Measurements from ENCODE around the gene IQCF5.
"Not testable (repeated sequence)": the region's sequence is repeated elsewhere in the genome, so short reads cannot be mapped to it uniquely, and the experiment has no call there.

Gene IQCF5

DNA sequence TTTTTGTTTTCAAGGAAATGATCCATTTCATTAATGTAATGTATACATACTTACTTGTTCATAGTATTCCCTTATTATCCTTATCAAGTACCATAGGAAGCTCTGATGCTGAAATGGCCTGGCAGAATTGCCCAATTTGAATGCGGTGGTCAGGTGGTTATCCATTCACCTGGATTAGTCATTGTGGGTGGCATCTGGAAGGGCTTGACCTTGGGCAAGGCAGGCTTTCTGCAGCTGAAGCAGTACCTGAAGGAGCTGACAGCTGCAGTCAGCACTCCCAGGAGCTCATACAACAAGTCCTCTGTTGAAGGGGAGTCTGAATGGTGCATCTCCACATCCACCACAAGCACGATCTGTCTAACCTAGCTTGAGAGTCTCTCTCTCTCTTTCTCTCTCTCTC is 12.2 kb upstream of the IQCF5 start:
- H3K4me3 Mint-ChIP-seq = no peak overlapping the region
- H3K27me3 Mint-ChIP-seq (ENCODE audit: low read depth) = peaks cover 16% of the 10 kb centered on the region
- no peak for DNase-seq (ENCODE audit: low spot score)
- H3K27ac Mint-ChIP-seq = no peak overlapping the region
- peaks cover 14% of the 10 kb centered on the region for H3K4me1 Mint-ChIP-seq (ENCODE audit: low read depth)
- no peaks in the 10 kb centered on the region for H3K9me3 Mint-ChIP-seq
- no peaks in the 10 kb centered on the region for H3K36me3 Mint-ChIP-seq (ENCODE audit: low read depth)

DNA sequence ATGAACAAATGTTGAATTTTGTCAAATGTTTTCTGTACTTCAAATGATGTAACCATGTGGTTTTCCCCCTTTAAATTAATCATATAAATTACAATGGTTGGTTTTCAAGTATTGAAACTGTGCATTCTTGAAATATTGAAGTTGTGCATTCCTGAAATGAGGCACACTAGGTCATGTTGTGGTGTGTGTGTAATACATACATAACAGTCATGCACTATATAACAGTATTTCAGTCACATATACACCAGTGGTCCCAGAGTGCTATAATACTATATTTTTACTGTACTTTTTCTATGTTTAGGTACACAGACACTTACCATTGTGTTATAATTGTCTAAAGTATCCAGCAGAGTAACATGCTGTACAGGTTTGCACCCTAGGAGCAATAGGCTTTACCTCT is 11.0 kb upstream of the IQCF5 start:
- Mint-ChIP-seq H3K27ac (no peak overlapping the region), H3K4me3 (no peak overlapping the region), H3K4me1 (ENCODE audit: low read depth) (peaks cover 6% of the 10 kb centered on the region), H3K27me3 (ENCODE audit: low read depth) (peaks cover 19% of the 10 kb centered on the region), H3K36me3 (ENCODE audit: low read depth) (no peaks in the 10 kb centered on the region), H3K9me3 (no peaks in the 10 kb centered on the region)
- DNase-seq (ENCODE audit: low spot score) = no peak

DNA sequence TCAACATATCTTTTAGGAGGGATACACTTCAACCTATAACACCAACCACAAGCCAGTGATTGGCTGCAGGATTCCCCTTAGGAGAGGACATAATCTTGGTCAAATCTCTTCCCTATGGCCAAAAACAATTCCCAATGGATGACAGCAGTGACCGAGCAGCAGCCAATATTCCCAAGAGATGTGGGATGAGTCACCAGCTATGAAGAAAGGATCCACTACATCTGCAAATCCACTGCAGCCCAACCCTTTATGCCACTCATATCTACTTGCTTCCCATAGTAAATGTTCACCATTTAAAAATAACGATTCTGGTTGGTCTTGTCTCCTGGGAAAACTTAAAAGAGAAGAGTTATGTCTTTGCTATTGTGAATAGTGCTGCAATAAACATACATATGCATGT is 4.5 kb upstream of the IQCF5 start:
- no peak overlapping the region for H3K27ac Mint-ChIP-seq
- no peaks in the 10 kb centered on the region for H3K4me1 Mint-ChIP-seq (ENCODE audit: low read depth)
- DNase-seq (ENCODE audit: low spot score) = no peak
- H3K27me3 Mint-ChIP-seq (ENCODE audit: low read depth) = peaks cover 14% of the 10 kb centered on the region
- no peak overlapping the region for H3K4me3 Mint-ChIP-seq
- no peaks in the 10 kb centered on the region for H3K36me3 Mint-ChIP-seq (ENCODE audit: low read depth)
- no peaks in the 10 kb centered on the region for H3K9me3 Mint-ChIP-seq

DNA sequence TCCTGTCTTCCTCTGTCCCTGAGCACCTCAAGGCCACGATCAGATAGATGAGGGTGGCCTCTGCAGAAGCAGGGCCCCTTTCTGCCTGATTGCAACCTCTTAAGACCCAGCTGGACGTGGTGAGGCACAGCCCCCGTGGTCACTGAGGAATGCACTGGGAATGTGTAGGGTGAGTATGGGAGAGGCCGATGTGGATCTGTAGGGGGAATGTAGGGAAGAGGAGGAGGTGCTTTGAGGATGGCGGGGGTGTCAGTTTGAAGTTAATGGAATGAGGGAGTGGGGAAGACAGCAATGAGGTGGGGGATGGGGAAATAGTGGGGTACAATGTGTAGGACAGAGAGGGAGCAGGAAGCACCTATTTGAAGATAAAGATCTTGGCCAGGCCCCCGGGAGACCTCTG is 785 bp upstream of the IQCF5 start:
- Mint-ChIP-seq H3K9me3 (no peaks in the 10 kb centered on the region), H3K27ac (no peak overlapping the region), H3K36me3 (ENCODE audit: low read depth) (no peaks in the 10 kb centered on the region), H3K27me3 (ENCODE audit: low read depth) (peaks cover 6% of the 10 kb centered on the region), H3K4me1 (ENCODE audit: low read depth) (peaks cover 1% of the 10 kb centered on the region), H3K4me3 (no peak overlapping the region)
- DNase-seq (ENCODE audit: low spot score) = no peak

DNA sequence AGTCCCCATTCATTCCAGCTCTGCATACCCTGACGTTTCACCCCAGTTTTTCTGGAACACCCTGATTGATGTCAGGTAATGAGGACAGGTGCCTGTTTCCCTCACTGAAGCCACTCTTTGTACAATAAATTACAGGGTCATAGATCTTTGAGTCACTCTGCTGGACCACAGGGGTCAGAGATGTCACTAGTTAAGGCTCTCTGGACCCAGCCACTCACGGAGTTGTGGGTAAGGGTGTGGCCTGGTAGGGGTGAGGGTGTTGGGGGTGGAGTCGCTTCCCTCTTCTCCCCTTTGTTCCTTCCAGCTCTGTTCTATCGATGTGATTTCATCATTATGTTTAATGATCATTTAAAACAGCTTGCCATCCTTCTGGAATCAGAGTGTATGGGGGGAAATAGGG is 512 bp downstream of the IQCF5 start:
- Mint-ChIP-seq H3K4me3 (no peak overlapping the region), H3K9me3 (no peaks in the 10 kb centered on the region), H3K4me1 (ENCODE audit: low read depth) (peaks cover 1% of the 10 kb centered on the region), H3K27me3 (ENCODE audit: low read depth) (peaks cover 7% of the 10 kb centered on the region), H3K36me3 (ENCODE audit: low read depth) (no peaks in the 10 kb centered on the region), H3K27ac (no peak overlapping the region)
- DNase-seq (ENCODE audit: low spot score) = no peak

DNA sequence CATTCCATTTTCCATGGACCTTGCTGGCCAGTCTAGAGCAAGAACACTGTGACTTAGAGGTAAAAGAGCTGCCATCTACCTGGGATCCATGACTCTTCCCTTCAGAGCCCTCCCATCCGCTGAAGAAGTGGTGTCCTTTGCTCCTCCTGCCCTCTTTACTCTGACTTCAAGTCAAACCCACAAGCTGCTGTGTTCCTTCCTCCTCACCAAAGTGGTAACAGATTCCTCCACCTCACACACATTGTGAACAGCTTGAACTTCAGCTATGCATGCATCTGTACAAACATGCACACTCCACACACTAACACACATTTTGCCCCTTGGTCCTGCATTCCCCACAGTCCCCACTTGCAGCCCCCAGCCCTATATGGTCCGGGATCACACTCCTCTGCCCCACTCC is 990 bp downstream of the IQCF5 start:
- DNase-seq (ENCODE audit: low spot score) = no peak
- Mint-ChIP-seq H3K27me3 (ENCODE audit: low read depth) (peaks cover 11% of the 10 kb centered on the region), H3K36me3 (ENCODE audit: low read depth) (no peaks in the 10 kb centered on the region), H3K4me1 (ENCODE audit: low read depth) (peaks cover 1% of the 10 kb centered on the region), H3K4me3 (no peak overlapping the region), H3K27ac (no peak overlapping the region), H3K9me3 (no peaks in the 10 kb centered on the region)

DNA sequence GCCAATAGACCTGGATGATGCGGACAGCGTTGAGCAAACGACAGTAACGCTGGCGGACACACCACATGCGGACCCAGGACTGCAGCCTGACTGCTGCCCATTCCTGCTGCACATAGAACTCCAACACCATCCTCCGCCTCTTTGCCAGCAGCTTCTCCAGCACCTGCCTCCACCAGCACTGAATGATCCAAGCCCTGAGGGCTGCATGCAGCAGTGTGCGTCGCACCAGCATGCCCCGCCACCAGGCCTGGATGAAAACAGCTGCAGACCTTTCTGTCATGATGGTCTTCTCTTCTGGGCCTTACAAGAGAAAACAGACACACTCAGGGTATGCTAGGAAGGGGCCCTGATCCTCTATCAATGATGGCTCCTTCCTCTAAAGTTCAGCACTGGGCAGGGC is 1.5 kb downstream of the IQCF5 start:
- no peak for DNase-seq (ENCODE audit: low spot score)
- Mint-ChIP-seq H3K9me3 (no peaks in the 10 kb centered on the region), H3K36me3 (ENCODE audit: low read depth) (no peaks in the 10 kb centered on the region), H3K4me1 (ENCODE audit: low read depth) (peaks cover 1% of the 10 kb centered on the region), H3K4me3 (no peak overlapping the region), H3K27ac (no peak overlapping the region), H3K27me3 (ENCODE audit: low read depth) (peaks cover 16% of the 10 kb centered on the region)

DNA sequence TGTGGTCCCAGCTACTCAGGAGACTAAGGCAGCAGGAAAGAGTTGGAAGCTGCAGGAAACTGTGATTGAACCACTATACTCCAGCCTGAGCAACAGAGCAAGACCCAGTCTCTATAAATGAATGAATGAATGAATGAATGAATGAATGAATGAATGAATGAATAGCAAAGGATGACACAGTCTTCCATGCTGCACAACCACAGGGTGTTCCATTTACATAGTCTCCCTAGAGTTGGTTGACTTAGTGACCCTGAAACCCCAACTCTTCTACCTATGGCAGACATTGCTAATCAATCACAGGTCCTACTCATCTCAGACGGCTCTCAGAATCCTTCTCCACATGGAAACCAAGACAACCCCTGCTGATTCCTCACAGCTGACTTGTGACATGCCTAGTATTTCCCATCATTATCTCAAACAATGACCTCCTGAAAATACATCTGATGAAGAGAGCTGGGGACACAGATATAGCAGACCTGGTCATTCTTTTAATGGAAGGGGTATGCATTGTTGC is 2.1 kb downstream of the IQCF5 start:
- H3K27ac Mint-ChIP-seq = no peak overlapping the region
- peaks cover 16% of the 10 kb centered on the region for H3K27me3 Mint-ChIP-seq (ENCODE audit: low read depth)
- DNase-seq (ENCODE audit: low spot score) = no peak
- H3K9me3 Mint-ChIP-seq = no peaks in the 10 kb centered on the region
- no peak overlapping the region for H3K4me3 Mint-ChIP-seq
- H3K4me1 Mint-ChIP-seq (ENCODE audit: low read depth) = peaks cover 1% of the 10 kb centered on the region
- H3K36me3 Mint-ChIP-seq (ENCODE audit: low read depth) = no peaks in the 10 kb centered on the region

DNA sequence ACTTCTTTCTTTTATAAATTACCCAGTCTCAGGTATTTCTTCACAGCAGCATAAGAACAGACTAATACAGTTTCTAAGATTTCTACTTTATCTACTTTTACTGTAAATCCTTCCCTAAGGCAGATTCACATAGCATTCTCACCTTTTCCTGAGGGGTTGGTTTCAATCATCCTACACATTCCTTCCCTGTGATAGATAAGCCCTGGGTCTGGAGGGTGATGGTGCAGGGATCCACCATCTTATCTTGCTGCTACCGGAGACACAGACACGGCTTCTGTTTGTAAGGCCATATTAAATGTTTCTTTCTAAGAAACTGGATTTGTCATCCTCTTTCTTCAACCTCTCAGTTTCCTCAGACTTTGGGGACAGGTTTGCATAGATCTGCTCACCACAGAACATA is 6.1 kb downstream of the IQCF5 start:
- no peak overlapping the region for H3K27ac Mint-ChIP-seq
- DNase-seq (ENCODE audit: low spot score) = no peak

DNA sequence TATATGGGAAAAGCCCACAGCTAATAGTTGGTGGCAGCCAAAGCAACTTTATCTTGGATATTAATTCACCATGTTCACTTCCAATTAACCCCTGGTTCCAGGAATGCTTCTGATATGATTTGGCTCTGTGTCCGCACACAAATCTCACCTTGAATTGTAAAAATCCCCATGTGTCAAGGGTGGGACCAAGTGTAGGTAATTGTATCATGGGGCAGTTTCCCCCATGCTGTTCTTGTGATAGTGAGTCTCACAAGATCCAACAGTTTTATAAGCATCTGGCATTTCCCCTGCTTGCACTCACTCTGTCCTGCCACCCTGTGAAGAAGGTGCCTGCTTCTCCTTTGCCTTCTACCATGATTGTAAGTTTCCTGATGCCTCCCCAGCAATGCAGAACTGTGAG is 6.5 kb downstream of the IQCF5 start:
- H3K4me1 Mint-ChIP-seq (ENCODE audit: low read depth); H3K9me3 Mint-ChIP-seq; H3K27ac Mint-ChIP-seq; H3K4me3 Mint-ChIP-seq; H3K36me3 Mint-ChIP-seq (ENCODE audit: low read depth); DNase-seq (ENCODE audit: low spot score): not testable (repeated sequence)
- peaks cover 27% of the 10 kb centered on the region for H3K27me3 Mint-ChIP-seq (ENCODE audit: low read depth)

More for the DNA sequence above, 6.1 kb downstream of the IQCF5 start:
- peaks cover 27% of the 10 kb centered on the region for H3K27me3 Mint-ChIP-seq (ENCODE audit: low read depth)
- no peaks in the 10 kb centered on the region for H3K36me3 Mint-ChIP-seq (ENCODE audit: low read depth)
- no peak overlapping the region for H3K4me3 Mint-ChIP-seq
- no peaks in the 10 kb centered on the region for H3K9me3 Mint-ChIP-seq
- no peaks in the 10 kb centered on the region for H3K4me1 Mint-ChIP-seq (ENCODE audit: low read depth)

DNA sequence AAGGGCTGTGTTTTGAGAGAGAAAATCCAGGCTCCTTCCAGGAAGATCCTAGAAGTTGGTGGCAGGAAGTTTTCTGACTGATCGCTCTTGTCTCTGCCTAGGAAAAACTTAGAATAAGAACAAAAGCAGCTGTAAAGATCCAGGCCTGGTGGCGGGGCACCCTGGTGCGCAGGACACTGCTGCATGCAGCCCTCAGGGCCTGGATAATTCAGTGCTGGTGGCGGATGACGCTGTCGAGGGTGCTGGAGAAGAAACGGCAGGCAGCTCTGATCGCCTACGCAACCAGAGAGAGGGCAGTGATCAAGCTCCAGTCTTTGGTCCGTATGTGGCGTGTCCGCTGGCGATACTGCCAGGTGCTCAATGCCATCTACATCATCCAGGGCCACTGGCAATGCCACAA is 12.5 kb downstream of the IQCF5 start:
- no peaks in the 10 kb centered on the region for H3K36me3 Mint-ChIP-seq (ENCODE audit: low read depth)
- H3K4me3 Mint-ChIP-seq = no peak overlapping the region
- no peaks in the 10 kb centered on the region for H3K4me1 Mint-ChIP-seq (ENCODE audit: low read depth)
- H3K9me3 Mint-ChIP-seq = no peaks in the 10 kb centered on the region
- no peak for DNase-seq (ENCODE audit: low spot score)
- H3K27me3 Mint-ChIP-seq (ENCODE audit: low read depth) = peaks cover 17% of the 10 kb centered on the region
- H3K27ac Mint-ChIP-seq = no peak overlapping the region

DNA sequence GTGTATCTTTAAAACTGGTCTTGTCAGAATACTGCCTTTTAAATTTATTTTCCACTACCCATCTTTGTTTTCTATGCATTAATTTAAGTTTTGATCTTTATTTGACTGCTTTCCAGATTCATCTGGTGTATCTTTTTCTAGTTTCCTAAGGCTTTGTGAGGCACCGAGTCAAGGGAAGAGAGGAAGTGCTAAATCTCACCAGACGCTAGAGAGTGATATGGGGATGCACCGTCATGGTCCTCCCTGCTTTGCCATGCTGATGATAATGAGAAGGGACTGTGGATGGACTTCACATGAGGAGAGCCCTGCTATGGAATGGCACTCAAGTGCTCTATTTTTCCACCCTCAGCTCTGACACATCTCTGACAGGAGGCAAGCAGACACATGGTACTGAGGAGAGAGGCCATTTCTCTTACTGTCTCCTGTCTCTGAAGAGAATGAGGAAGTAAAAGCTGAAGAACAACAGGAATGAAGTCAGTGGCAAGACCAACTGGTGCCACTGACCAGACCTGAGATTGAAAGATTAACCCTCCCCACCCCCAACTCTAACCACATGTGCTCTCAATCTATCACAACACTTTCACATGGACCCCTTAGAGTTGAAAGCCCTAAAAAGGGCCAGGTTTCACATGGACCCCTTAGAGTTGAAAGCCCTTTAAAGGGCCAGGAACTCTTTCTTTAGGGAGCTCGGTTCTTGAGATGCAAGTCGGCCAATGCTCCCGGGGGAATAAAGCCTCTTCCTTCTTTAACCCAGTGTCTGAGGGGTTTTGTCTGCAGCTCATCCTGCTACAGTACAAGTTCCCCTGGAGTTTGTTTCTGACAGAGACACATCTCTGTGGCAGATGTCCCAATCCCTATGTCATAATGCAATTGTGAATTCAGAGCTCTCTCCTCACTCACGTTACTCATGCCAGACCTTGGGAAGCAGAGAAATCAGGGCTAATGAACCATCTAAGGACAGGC is 14.4 kb downstream of the IQCF5 start, which contains the start of gene IQCF2:
Gene IQCF2 (plus strand): TSS at position 913 of the 963 bp plus-strand sequence. CDS start 52 bp downstream, outside the sequence.
- H3K4me1 Mint-ChIP-seq (ENCODE audit: low read depth) = peaks cover 2% of the 10 kb centered on the region
- no peaks in the 10 kb centered on the region for H3K9me3 Mint-ChIP-seq
- H3K36me3 Mint-ChIP-seq (ENCODE audit: low read depth) = no peaks in the 10 kb centered on the region
- DNase-seq (ENCODE audit: low spot score) = no peak
- peaks cover 11% of the 10 kb centered on the region for H3K27me3 Mint-ChIP-seq (ENCODE audit: low read depth)
- no peak within 1 kb of the TSS for H3K4me3 Mint-ChIP-seq
- no peak within 1 kb of the TSS for H3K27ac Mint-ChIP-seq

DNA sequence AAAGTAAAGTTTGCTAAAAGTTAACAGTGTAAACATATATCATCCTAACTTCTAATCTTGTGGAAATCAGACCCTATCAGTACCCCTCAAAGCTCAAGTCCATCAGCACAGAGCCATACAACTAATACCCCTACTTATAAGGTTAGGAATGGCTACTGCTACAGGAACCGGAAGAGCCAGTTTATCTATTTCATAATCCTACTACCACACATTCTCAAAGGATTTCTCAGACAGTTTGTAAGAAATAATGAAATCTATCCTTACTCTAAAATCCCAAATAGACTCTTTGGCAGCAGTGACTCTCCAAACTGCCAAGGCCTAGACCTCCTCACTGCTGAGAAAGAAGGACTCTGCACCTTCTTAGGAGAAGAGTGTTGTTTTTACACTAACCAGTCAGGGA is 20.0 kb downstream of the IQCF5 start:
- H3K27ac Mint-ChIP-seq = not testable (repeated sequence)

DNA sequence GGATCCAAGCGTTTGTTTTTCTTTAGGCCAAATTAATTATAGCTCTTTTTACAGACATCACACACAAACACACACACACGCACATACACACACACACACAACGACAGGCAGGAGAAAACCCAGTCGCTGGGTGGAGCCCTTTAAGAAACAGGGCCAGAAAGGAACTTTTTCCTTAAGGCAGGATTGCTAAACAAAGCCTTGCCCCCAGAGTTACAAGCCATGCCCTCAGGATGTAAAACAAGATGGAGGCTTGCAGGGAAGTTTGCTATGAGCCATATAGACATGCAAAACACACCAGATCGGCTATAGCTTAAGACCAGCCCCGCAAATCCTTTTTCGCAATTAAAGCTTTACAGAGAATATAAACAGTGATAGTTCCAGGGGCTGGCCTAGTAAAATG is 30.3 kb downstream of the IQCF5 start:
- peaks cover 41% of the 10 kb centered on the region for H3K27me3 Mint-ChIP-seq (ENCODE audit: low read depth)
- H3K4me3 Mint-ChIP-seq = no peak overlapping the region
- no peaks in the 10 kb centered on the region for H3K4me1 Mint-ChIP-seq (ENCODE audit: low read depth)
- no peak for DNase-seq (ENCODE audit: low spot score)
- no peaks in the 10 kb centered on the region for H3K36me3 Mint-ChIP-seq (ENCODE audit: low read depth)
- no peak overlapping the region for H3K27ac Mint-ChIP-seq
- H3K9me3 Mint-ChIP-seq = peaks cover 6% of the 10 kb centered on the region

More for the DNA sequence above, 20.0 kb downstream of the IQCF5 start:
- not testable (repeated sequence) for H3K9me3 Mint-ChIP-seq; H3K27me3 Mint-ChIP-seq (ENCODE audit: low read depth); DNase-seq (ENCODE audit: low spot score); H3K4me1 Mint-ChIP-seq (ENCODE audit: low read depth); H3K4me3 Mint-ChIP-seq; H3K36me3 Mint-ChIP-seq (ENCODE audit: low read depth)

Data from T-helper 2 cell treated with Interferon-gamma antibody and Interleukin-4, amounts not matched to agents 5 μg/mL and 100 μg/mL, for 36 hours (primary cell).